Endometrium (tissue), 2 donors: ENCODE measurements around the gene PPM1E.
"Not testable (repeated sequence)": the region's sequence is repeated elsewhere in the genome, so short reads cannot be mapped to it uniquely, and the experiment has no call there.

Experiments used
- FAIRE-seq: peaks from 2 replicates; lab custom pipeline; 2012; peaks lifted over from hg19 to GRCh38; lab: Jason Lieb, UNC
- donor health status: control.
- donor health status: control.

The PPM1E gene

DNA sequence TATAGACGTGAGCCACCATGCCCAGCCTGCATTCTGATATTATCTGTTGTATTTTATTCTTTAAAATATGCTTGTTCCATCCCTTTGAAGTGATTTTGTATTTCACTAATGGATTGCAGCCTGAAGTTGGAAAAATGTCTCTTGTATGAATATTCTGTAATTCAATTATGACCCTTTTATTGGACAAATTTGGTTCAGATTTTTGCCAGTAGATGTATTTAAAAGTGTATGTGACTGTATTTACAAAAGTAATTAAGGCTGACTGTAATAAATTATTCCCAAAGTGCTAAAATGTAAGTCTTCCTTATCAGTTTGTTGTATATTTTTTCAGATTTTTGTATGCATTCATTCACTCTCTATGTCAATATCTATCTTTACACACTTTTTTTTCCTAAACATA, 23.8 kb downstream of the PPM1E start:
- FAIRE-seq: no peak

DNA sequence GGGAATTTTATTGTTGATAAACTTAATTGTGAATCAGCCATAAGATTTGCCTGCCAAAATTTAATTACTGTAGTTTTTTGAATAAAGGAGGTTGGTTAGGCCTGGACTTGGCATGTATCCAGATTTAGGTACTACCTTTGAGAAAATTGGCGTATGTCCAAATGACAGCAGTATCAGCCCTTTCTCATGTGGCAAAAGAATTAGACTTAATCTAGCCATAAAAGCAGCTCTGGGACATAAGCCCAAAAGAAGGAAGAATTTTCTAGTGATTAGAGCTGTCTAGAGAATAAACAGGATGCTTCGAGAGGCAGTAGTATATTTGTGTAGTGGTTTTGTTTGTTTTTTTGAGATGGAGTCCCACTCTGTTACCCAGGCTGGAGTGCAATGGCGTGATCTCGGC, 27.7 kb downstream of the PPM1E start:
- FAIRE-seq: no peak

DNA sequence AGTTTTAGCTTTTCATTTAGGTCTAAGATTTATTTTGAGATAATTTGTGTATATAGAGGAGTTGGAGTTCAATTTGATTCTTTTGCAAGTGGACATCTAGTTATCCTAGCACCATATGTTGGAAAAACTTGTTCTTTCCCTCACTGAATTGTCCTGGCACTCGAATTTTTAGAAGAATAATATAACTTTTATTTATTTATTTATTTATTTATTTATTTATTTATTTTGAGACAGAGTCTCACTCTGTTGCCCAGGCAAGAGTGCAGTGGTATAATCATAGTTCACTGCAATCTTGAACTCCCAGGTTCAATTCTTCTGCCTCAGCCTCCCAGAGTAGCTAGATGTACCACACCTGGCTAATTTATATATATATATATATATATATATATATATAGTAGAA, 29.4 kb downstream of the PPM1E start:
- no peak for FAIRE-seq

GRCh38 chr17:58786586-58787295, 31.1 kb downstream of the PPM1E start:
- FAIRE-seq: peak; percentile 33

GRCh38 chr17:58788199-58788598, 32.5 kb downstream of the PPM1E start:
- FAIRE-seq: no peak

DNA sequence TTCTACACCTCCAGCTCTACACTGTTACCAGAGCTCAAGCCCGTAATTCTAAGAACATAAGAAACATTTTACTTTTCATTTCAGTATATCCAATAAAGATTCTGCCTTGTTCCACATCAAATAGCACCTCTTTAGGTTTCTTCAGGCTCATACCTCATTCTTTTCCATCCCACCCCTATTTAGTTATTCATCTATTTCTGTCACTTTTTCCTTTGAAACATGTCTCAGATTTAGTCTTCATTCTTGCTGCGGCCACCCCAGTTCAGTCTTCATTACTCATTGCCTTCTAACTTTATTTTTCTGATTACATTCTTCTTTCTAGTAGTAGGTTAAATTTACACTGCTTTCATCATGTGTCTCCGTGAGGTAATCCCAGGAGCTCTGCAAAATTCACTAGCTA, 33.5 kb downstream of the PPM1E start:
- FAIRE-seq: no peak

- FAIRE-seq: no peak
These were observed 34.2 kb downstream of the PPM1E start for GRCh38 chr17:58789831-58790230.

- not testable (repeated sequence) for FAIRE-seq
These were observed 38.9 kb downstream of the PPM1E start for GRCh38 chr17:58794508-58794907.

DNA sequence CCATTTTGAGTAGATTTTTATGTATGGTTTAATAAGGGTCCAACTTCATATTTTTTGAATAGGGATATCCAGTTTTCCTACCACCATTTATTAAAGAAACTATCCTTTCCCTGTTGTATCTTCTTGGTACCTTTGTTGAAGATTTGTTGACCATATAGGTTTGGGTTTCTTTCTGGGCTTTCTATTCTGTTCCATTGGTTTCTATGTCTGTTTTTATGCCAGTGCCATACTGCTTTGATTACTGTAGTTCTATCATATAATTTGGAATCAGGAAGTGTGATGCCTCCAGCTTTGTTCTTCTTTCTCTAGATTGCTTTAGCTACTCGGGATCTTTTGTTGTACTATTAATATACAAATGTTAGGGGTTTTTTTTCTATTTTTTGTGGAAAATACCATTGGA, 46.5 kb downstream of the PPM1E start:
- no peak for FAIRE-seq

DNA sequence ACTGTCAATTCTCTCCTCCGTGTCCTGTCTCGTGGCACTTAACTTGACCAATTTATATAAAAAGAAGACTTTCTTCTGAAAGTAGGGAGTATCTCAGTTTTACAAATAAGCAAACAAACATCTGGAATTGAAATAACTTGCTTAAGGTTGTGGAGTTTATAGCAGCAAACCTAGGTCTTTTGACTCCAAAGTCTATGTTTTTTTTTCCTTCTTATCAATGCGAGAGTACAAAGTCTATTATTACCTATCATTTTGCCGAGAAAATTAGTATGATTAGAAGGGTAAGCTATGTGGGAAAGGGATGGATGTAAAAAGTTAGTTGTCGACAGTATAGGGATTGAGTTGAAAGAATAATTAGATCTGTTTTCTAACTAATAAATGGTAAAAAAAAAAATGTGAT, 50.4 kb downstream of the PPM1E start:
- FAIRE-seq: no peak

GRCh38 chr17:58808609-58809563, 53.2 kb downstream of the PPM1E start:
- no peak for FAIRE-seq

- FAIRE-seq: no peak
These were observed 53.9 kb downstream of the PPM1E start for GRCh38 chr17:58809564-58809936.

- FAIRE-seq: no peak
These were observed 55.6 kb downstream of the PPM1E start for GRCh38 chr17:58811290-58811689.

- FAIRE-seq: no peak
These were observed 58.1 kb downstream of the PPM1E start for GRCh38 chr17:58813712-58814111.

DNA sequence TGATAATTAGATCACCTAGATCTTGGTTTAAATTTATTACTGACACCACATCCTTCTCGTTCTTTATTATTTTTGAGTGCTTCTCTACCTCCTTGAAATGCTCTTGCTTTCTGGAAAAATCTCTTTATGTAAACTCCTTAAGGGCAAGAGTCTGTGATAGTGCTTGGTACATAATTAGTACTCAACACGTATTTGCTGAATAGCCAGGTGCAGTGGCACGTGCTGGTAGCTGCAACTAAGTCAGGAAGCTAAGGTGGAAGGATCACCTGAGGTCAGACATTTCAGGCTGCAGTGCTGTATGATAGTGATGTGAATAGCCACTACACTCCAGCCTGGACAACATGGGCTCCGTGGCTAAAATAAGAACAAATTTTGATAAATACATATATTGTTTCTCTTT, 63.0 kb downstream of the PPM1E start:
- FAIRE-seq: no peak

- no peak for FAIRE-seq
These were observed 66.7 kb downstream of the PPM1E start for GRCh38 chr17:58822148-58823050.

- no peak for FAIRE-seq
These were observed 67.4 kb downstream of the PPM1E start for GRCh38 chr17:58823051-58823525.

DNA sequence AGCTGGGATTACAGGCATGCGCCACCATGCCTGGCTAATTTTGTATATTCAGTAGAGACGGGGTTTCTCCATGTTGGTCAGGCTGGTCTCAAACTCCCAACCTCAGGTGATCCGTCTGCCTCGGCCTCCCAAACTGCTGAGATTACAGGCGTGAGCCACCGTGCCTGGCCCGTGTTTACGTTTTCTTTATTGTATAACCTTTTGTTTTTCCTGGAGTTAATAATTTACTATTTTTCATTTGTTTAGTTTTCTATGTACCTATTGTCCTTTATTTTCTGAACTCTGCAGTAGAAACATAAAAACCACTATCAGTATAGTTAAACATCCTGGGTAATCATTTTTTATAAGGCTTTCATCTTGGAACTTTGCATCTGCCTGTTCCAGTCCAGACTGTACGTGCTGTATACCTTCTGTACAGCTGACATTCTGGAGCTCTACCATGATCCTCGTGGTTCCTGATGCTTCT, 73.6 kb downstream of the PPM1E start:
- no peak for FAIRE-seq

GRCh38 chr17:58831780-58832179, 76.1 kb downstream of the PPM1E start:
- FAIRE-seq: no peak

DNA sequence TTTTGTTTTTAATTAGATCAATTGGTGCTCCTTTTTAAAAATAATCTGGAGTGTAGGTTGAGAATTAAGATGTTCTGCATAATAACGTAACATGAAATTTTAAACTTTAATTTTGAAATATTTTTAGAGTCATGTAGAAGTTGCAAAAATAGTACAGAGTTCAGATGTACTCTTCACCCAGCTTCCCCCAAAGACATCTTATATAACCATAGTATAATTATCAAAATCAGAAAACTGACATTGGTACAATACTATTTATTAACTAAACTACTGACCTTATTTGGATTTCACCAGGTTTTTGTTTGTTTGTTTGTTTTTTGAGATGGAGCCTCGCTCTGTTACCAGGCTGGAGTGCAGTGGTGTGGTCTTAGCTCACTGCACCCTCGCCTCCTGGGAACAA, 76.9 kb downstream of the PPM1E start:
- no peak for FAIRE-seq

GRCh38 chr17:58837699-58838098, 82.0 kb downstream of the PPM1E start:
- FAIRE-seq: no peak
